Stimulated activated CD4-positive, alpha-beta T cell treated with anti-CD3 and anti-CD28 coated beads, Interleukin-2, amount 100 ng/mL, for 48 hours (primary cell): Measurements from ENCODE around the gene TMC5.
A peak's percentile ranks its signal among the peaks of the same experiment; 100 is the strongest.
"Not testable (repeated sequence)": the region's sequence is repeated elsewhere in the genome, so short reads cannot be mapped to it uniquely, and the experiment has no call there.

Experiments used
- DNase-seq, 2 donors: peaks; one replicate each; pipeline ENCODE4 v3.0.0-alpha.2; 2020

TMC5 gene, protein sequence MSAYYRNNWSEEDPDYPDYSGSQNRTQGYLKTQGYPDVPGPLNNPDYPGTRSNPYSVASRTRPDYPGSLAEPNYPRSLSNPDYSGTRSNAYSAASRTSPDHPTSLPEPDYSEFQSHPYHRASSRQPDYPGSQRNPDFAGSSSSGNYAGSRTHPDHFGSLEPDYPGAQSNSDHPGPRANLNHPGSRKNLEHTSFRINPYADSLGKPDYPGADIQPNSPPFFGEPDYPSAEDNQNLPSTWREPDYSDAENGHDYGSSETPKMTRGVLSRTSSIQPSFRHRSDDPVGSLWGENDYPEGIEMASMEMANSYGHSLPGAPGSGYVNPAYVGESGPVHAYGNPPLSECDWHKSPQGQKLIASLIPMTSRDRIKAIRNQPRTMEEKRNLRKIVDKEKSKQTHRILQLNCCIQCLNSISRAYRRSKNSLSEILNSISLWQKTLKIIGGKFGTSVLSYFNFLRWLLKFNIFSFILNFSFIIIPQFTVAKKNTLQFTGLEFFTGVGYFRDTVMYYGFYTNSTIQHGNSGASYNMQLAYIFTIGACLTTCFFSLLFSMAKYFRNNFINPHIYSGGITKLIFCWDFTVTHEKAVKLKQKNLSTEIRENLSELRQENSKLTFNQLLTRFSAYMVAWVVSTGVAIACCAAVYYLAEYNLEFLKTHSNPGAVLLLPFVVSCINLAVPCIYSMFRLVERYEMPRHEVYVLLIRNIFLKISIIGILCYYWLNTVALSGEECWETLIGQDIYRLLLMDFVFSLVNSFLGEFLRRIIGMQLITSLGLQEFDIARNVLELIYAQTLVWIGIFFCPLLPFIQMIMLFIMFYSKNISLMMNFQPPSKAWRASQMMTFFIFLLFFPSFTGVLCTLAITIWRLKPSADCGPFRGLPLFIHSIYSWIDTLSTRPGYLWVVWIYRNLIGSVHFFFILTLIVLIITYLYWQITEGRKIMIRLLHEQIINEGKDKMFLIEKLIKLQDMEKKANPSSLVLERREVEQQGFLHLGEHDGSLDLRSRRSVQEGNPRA

GRCh38 chr16:19417640-19418039, at the start of gene TMC5:
TMC5 (plus strand) TSS chr16:19417883; CDS start chr16:19440039, 22,156 bp downstream.
- no peak for DNase-seq

DNA sequence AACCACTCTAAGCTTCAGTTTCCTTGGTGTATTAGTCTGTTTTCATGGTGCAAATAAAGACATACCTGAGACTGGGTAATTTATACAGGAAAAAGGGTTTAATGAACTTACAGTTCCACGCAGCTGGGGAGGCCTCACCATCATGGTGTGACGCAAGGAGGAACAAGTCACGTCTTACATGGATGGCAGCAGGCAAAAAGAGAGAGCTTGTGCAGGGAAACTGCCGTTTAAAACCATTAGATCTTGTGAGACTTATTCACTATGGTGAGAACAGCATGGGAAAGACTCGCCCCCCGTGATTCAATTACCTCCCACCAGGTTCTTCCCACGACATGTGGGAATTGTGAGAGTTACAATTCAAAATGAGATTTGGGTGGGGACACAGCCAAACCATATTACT, 45.1 kb upstream of the TMC5 start:
- DNase-seq = not testable (repeated sequence)

GRCh38 chr16:19374402-19374801, 43.3 kb upstream of the TMC5 start:
- no peak for DNase-seq

- DNase-seq = peak; percentile 23 to 25
Observed at GRCh38 chr16:19375561-19376158, 42.0 kb upstream of the TMC5 start.

- no peak for DNase-seq
Observed at GRCh38 chr16:19377864-19378263, 39.8 kb upstream of the TMC5 start.

DNA sequence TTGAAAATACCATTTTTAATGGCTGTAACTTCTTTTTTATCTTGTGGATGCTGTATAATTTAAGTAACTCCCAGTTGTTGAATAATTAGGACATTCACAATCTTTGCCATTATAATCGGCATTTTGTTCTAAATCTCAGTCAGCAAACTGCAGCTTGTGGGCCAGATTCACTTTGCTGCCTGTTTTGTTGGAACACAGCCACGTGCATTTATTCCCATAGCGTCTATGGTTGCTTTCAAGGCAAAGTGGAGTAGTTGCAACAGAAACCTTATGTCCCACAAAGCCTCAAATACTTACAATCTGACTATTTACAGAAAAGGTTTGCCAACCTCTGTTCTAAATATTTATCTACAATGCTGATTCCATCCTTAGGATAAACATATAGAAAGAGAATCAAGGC, 39.2 kb upstream of the TMC5 start:
- DNase-seq = no peak

DNA sequence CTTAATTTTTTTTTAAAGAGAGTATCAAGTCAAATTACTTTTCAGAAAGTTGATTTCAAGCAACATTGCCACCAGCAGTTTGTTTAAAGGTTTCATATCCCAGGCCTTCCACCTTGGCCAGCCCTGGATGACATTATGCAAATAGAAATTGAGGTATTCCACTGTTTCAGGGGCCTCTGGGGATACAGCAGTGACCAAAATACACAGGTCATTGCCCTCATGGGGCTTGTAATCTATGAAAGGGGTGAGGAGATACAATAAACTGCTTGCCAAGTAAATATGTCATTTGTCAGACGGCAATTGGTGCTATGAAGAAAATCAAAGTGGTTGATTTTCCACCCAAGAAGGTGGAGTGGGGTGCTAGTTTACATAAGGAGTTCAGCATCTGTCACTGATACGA, 37.8 kb upstream of the TMC5 start:
- DNase-seq = no peak

DNA sequence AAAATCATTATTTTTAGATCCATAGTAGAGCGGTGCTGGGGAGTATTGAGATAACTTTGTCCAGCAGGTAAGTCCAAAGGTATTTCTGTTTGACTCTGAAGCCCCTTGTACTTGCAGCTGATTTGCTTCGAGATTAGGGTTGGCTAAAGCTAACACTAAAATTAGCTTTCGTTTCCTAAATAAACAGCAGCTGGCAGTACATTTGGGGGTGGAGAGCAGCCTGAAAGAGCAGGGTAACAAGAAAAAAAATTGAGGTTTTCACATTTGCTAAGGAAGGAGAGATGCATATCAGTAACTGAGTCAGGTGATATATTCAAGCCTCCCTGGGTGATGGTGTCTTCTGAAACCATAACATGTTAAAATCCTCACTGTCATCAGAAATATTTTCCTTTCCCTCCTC, 37.4 kb upstream of the TMC5 start:
- no peak for DNase-seq

- no peak for DNase-seq
Observed at GRCh38 chr16:19382084-19382801, 35.4 kb upstream of the TMC5 start.

GRCh38 chr16:19382887-19383816, 34.5 kb upstream of the TMC5 start:
- no peak for DNase-seq

GRCh38 chr16:19384656-19385055, 33.0 kb upstream of the TMC5 start:
- no peak for DNase-seq

DNA sequence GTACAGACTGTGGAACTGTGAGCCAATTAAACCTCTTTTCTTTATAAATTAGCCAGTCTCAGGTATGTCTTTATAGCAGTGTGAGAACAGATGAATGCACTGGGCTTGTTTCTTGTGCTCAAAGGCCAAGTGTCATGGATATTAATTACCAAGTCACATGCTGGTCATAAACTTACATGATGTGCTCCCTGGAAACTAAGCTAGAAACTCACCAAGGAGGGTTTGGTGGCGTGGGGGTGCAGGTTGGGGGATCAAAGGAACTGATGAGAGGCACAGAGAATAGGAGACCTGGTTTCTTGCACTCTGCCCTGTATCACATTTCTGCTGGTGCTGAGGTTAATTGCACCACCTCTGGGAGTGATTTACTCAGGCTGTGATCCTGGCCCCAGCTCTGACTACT, 31.2 kb upstream of the TMC5 start:
- no peak for DNase-seq

DNA sequence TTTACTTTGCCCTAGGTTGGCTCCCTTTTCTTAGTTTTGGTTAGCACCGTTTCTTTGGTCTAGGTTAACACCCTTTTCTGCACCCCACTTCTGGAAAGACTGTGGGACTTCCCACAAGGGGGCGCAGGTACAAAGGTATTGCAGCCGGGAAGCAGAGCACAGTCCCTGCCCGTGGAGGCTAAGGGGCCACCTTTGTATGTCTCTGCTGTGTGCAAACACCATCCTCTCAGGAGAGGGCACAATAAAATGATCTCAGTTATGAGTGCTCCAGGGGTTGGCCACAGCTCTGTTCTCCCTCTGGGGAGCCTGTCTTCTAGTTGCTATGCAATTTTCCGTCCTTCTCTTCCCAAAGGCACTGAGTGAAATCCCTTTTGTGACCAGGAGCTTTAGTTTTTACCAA, 28.4 kb upstream of the TMC5 start:
- peak; percentile 24 to 47 for DNase-seq

- DNase-seq = not testable (repeated sequence)
Observed at GRCh38 chr16:19391185-19391776, 26.4 kb upstream of the TMC5 start.

DNA sequence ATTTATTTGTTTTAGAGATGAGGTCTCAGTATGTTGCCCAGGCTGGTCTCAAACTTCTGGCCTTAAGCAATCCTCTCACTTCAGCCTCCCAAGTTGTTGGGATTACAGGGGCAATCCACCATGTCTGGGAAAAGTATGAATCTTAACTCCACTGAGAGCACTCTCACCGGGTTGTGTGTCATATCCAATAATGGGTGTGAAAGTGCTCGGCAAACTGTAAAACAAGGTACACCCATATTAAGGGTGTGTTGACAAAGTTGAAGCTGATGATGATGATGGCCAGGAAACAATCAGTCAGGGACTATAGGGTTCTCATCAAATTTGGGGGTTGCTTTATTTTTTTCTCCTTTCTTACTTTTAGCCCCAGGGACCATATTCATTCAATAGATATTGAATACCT, 25.3 kb upstream of the TMC5 start:
- DNase-seq = no peak

DNA sequence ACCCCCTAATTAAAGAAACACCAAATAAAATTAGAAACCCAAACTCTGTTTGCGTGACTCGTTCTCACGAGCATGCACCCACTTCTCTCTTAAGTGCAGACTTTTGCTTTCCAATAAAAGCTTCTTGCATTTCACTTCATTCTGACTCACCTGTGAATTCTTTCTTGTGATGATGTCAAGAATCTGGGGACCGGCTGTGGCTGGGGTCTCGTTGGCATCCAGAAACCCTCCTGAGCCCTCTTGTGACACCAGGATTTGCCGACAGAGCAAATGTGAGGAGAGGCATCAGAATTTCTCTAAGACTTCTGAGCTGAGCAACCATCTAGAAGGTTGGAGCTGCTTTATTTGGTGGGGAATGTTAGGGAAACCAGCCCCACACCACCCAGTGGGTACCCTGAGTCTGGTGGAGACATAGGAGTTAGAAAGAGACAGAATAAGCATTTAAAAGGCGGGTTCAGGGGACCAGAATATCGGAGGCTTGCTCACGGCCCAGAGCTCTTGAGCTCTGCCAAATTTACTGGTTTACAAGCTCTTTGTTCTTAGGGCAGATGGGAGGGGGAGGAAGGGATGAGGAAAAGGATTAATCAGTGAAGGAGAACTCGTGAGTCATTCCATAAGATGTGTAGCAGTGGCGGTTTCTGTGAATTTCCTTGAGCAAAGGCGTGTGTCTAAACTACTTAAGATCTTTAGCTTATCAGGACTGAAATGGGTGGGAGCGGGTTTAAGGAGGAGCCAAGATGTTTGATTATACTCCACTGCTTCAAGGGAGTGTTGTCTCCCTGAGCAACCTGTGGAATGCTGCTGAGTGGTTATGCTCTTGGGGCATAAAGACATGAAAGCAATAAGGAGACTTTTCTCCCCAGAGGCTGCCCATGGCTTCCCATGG, 24.2 kb upstream of the TMC5 start:
- no peak for DNase-seq

DNA sequence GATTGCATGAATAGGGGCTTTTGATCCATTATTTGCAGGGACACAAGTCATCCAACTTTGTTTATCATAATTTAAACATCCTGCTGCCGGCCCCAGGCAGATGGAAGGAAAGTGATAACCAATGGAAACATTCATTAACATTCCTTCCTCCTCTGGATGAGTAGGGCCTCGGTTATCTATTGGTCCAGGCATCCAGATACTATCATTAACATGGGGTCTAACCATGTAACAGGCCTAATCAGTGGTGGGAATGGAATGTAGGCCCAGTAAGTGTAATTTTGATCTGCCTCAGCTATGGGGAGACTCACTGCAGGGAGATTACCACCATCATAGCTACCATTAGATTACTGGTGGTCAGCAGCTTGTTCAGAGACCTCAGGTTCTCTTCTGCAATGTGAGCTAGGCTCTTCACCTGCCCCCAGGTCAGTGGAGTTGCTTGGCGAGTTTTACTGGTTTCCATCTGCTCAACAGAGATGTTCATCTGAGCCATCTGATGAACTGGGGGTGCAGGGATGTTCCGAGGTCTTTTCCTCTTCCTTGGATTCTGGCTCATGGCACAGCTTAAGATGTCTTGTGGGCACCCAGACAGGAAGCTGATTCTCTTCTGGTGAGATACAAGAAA, 21.9 kb upstream of the TMC5 start:
- DNase-seq = not testable (repeated sequence)

GRCh38 chr16:19396555-19397011, 21.1 kb upstream of the TMC5 start:
- no peak for DNase-seq

DNA sequence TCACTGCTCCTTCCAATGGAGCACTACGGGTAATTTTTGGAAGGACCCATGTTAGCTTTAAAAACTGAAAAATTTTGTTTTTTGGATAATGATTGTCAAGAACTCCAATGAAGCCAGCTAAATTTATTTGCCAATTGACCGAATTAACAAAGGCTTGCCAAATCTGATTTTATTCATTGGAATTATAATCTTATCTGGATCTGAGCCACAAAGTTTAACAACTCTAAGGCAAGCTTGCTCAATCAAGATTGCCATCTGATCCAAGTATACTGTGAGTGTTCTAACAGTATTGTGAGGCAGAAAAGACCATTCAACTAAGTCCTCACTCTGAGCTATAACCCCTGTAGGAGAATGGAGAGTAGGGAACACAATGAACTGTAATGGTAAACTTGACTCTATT, 20.3 kb upstream of the TMC5 start:
- not testable (repeated sequence) for DNase-seq
